ENCODE data around the gene RCAN3. TPM values are rescaled to one million over a fixed set of nuclear protein-coding genes. Genes with fewer than 3 reads are reported as not detected.

RCAN3 gene
- total RNA-seq, 2 donors from 2014 or later: 12.6 to 15.1 TPM

GRCh38 chr1:24554714-24555113 is 52.1 kb downstream of the RCAN3 start:
- H3K4me3 ChIP-seq: no peak overlapping the region
- H3K36me3 ChIP-seq: no peaks in the 10 kb centered on the region
- intact Hi-C loops (cut with DNase I): no loop called here
- DNase-seq: no peak
- no peaks in the 10 kb centered on the region for H3K9me3 ChIP-seq
- H3K4me1 ChIP-seq: no peaks in the 10 kb centered on the region
- H3K27me3 ChIP-seq: no peaks in the 10 kb centered on the region
- no peak overlapping the region for H3K9ac ChIP-seq (ENCODE audit: low read depth in 2 of 2, low read length in 2 of 2)
- no peak for TF ChIP-seq CTCF (IDR thresholded peaks at IDR 0.05)
- no peak overlapping the region for H3K27ac ChIP-seq

- TF ChIP-seq CTCF (IDR thresholded peaks at IDR 0.05): no peak
- no peaks in the 10 kb centered on the region for H3K27me3 ChIP-seq
- intact Hi-C loops (cut with DNase I): no loop called here
- H3K27ac ChIP-seq: no peak within 1 kb of the TSS
- peak; percentile 79 for DNase-seq
- H3K9me3 ChIP-seq: no peaks in the 10 kb centered on the region
- H3K4me3 ChIP-seq: peak within 1 kb of the TSS; percentile 33
- H3K36me3 ChIP-seq: no peaks in the 10 kb centered on the region
- H3K4me1 ChIP-seq: no peaks in the 10 kb centered on the region
- H3K9ac ChIP-seq (ENCODE audit: low read depth in 2 of 2, low read length in 2 of 2): peak within 1 kb of the TSS; percentile 51 to 82
Measured at GRCh38 chr1:24555591-24556413, 53.2 kb downstream of the RCAN3 start, which contains the start of gene NCMAP. Gene NCMAP, plus strand, starts transcription at chr1:24556087. Its CDS starts 39,344 bp downstream, at chr1:24595431.

- DNase-seq: no peak
- Histone ChIP-seq H3K4me3 (peak overlapping the region; percentile 33), H3K27me3 (no peaks in the 10 kb centered on the region), H3K27ac (no peak overlapping the region), H3K4me1 (no peaks in the 10 kb centered on the region), H3K36me3 (no peaks in the 10 kb centered on the region), H3K9ac (ENCODE audit: low read depth in 2 of 2, low read length in 2 of 2) (peak overlapping the region; percentile 20 to 28), H3K9me3 (no peaks in the 10 kb centered on the region)
- intact Hi-C loops (cut with DNase I): no loop called here
- no peak for TF ChIP-seq CTCF (IDR thresholded peaks at IDR 0.05)
Measured at GRCh38 chr1:24556414-24556795, 53.8 kb downstream of the RCAN3 start.

GRCh38 chr1:24557220-24557619 is 54.6 kb downstream of the RCAN3 start:
- Histone ChIP-seq H3K4me1 (no peaks in the 10 kb centered on the region), H3K36me3 (no peaks in the 10 kb centered on the region), H3K27me3 (no peaks in the 10 kb centered on the region), H3K9ac (ENCODE audit: low read depth in 2 of 2, low read length in 2 of 2) (no peak overlapping the region), H3K27ac (no peak overlapping the region), H3K9me3 (no peaks in the 10 kb centered on the region), H3K4me3 (no peak overlapping the region)
- no peak for DNase-seq
- TF ChIP-seq CTCF (IDR thresholded peaks at IDR 0.05): no peak
- intact Hi-C loops (cut with DNase I): no loop called here

GRCh38 chr1:24557711-24558131 is 55.1 kb downstream of the RCAN3 start:
- H3K27me3 ChIP-seq: no peaks in the 10 kb centered on the region
- no peak overlapping the region for H3K27ac ChIP-seq
- H3K4me3 ChIP-seq: no peak overlapping the region
- H3K9me3 ChIP-seq: no peaks in the 10 kb centered on the region
- H3K4me1 ChIP-seq: no peaks in the 10 kb centered on the region
- no peak overlapping the region for H3K9ac ChIP-seq (ENCODE audit: low read depth in 2 of 2, low read length in 2 of 2)
- TF ChIP-seq CTCF (IDR thresholded peaks at IDR 0.05): no peak
- no peaks in the 10 kb centered on the region for H3K36me3 ChIP-seq
- DNase-seq: no peak
- intact Hi-C loops (cut with DNase I): no loop called here

Data from colonic mucosa (tissue), 4 donors.